Osteoblast (primary cell): Measurements from ENCODE around the gene HEY2. TPM values are rescaled to one million over a fixed set of nuclear protein-coding genes. Genes with fewer than 3 reads are reported as not detected.

Experiments
- DNase-seq: peaks from one replicate; pipeline ENCODE4 v3.0.0; 2011; ENCODE audit warnings: low spot score, mixed read lengths; ENCODE audit not compliant: insufficient read length; ENCODE audit errors: missing footprints
- H2AFZ ChIP-seq: 2 replicates; pipeline ENCODE4 v1.6.0; 2011; ENCODE audit warnings: mild to moderate bottlenecking, low read length
- H3K27ac ChIP-seq: 2 replicates; pipeline ENCODE4 v1.5.1; 2011; ENCODE audit warnings: mild to moderate bottlenecking, low read depth, low read length, moderate library complexity
- H3K27me3 ChIP-seq: 2 replicates; pipeline ENCODE4 v1.6.0; 2012; ENCODE audit warnings: mild to moderate bottlenecking, control low read depth, inconsistent platforms, low read length, moderate library complexity; ENCODE audit not compliant: insufficient read depth
- H3K36me3 ChIP-seq: 2 replicates; pipeline ENCODE4 v1.5.1; 2011; ENCODE audit warnings: mild to moderate bottlenecking, low read length, control low read depth, moderate library complexity; ENCODE audit not compliant: insufficient read depth
- H3K4me1 ChIP-seq: 2 replicates; pipeline ENCODE4 v1.5.1; 2011; ENCODE audit warnings: mild to moderate bottlenecking, low read length, control low read depth, moderate library complexity; ENCODE audit not compliant: insufficient read depth
- H3K4me2 ChIP-seq: 2 replicates; pipeline ENCODE4 v1.6.0; 2011; ENCODE audit warnings: mild to moderate bottlenecking, low read length; ENCODE audit not compliant: insufficient read depth
- H3K4me3 ChIP-seq: fragments of 200-600 bp; sonication (generic); 3 replicates; pipeline ENCODE4 v1.5.1; 2012; ENCODE audit warnings: mild to moderate bottlenecking, low read length, inconsistent platforms; ENCODE audit not compliant: insufficient read depth
- H3K79me2 ChIP-seq: 2 replicates; pipeline ENCODE4 v1.6.0; 2012; ENCODE audit warnings: mild to moderate bottlenecking, low read length, control low read depth, inconsistent platforms; ENCODE audit not compliant: insufficient read depth
- H3K9me3 ChIP-seq: 2 replicates; pipeline ENCODE4 v1.5.1; 2011; ENCODE audit warnings: low read depth, low read length, control low read depth
- H4K20me1 ChIP-seq: 2 replicates; pipeline ENCODE4 v1.6.0; 2012; ENCODE audit warnings: mild to moderate bottlenecking, low read length, control low read depth; ENCODE audit not compliant: insufficient read depth
- total RNA-seq: library from RNA; depleted of rRNA; stranded (reverse); fragments of >200 nt; gene quantifications from 2 replicates; pipeline ENCODE4 v1.2.3, GENCODE V29; 2012
- TF ChIP-seq, protein P1 (sequence below): IDR thresholded peaks from 2 replicates; pipeline ENCODE4 v1.5.1; 2011; ENCODE audit warnings: mild to moderate bottlenecking, low read depth, low read length, moderate library complexity; ENCODE audit errors: extremely low read depth

Gene HEY2
- total RNA-seq, 1 donor = 2.2 TPM

DNA sequence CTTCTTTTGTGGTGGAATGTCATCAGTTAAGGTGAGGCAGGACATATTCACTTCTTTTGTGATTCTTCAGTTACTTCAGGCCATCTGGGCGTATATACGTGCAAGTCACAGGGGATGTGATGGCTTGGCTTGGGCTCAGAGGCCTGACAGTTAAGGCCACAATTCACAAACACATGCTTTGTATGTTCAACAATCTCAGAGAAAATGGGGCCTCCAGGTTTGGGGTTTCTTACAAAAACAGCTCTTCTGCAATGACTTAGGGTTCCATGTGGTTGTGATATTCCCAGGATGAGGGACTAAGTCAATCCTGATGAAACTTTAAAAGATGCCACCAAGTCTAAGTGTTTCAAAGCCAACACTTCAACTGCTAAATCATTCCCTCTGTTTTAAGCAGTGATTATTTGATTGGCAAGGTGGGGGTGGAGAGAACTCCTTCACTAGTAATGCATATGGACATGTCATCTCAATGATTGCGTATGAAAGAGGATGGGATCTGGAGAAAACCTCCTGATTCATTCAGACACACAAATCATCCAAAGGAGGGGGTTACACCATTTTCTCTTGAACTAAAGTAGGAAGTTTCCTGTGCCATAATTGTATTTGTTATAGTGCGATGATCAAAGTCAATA, 41.7 kb upstream of the HEY2 start:
- no peak overlapping the region for H3K4me3 ChIP-seq
- no peak overlapping the region for H3K27ac ChIP-seq
- H3K36me3 ChIP-seq = no peaks in the 10 kb centered on the region
- H3K9me3 ChIP-seq = no peaks in the 10 kb centered on the region
- no peaks in the 10 kb centered on the region for H4K20me1 ChIP-seq
- no peak for DNase-seq
- H3K4me1 ChIP-seq = no peaks in the 10 kb centered on the region
- no peaks in the 10 kb centered on the region for H3K27me3 ChIP-seq
- TF ChIP-seq, protein P1, sequence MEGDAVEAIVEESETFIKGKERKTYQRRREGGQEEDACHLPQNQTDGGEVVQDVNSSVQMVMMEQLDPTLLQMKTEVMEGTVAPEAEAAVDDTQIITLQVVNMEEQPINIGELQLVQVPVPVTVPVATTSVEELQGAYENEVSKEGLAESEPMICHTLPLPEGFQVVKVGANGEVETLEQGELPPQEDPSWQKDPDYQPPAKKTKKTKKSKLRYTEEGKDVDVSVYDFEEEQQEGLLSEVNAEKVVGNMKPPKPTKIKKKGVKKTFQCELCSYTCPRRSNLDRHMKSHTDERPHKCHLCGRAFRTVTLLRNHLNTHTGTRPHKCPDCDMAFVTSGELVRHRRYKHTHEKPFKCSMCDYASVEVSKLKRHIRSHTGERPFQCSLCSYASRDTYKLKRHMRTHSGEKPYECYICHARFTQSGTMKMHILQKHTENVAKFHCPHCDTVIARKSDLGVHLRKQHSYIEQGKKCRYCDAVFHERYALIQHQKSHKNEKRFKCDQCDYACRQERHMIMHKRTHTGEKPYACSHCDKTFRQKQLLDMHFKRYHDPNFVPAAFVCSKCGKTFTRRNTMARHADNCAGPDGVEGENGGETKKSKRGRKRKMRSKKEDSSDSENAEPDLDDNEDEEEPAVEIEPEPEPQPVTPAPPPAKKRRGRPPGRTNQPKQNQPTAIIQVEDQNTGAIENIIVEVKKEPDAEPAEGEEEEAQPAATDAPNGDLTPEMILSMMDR = no peak
- H3K4me2 ChIP-seq = no peak overlapping the region
- H3K79me2 ChIP-seq = no peaks in the 10 kb centered on the region
- no peak overlapping the region for H2AFZ ChIP-seq

GRCh38 chr6:125711013-125711675, 38.3 kb upstream of the HEY2 start:
- H3K36me3 ChIP-seq = no peaks in the 10 kb centered on the region
- no peaks in the 10 kb centered on the region for H3K4me1 ChIP-seq
- no peak overlapping the region for H2AFZ ChIP-seq
- TF ChIP-seq, protein P1 = no peak
- no peak overlapping the region for H3K4me2 ChIP-seq
- DNase-seq = no peak
- H3K4me3 ChIP-seq = no peak overlapping the region
- no peaks in the 10 kb centered on the region for H4K20me1 ChIP-seq
- no peaks in the 10 kb centered on the region for H3K9me3 ChIP-seq
- H3K27me3 ChIP-seq = no peaks in the 10 kb centered on the region
- H3K27ac ChIP-seq = no peak overlapping the region
- H3K79me2 ChIP-seq = no peaks in the 10 kb centered on the region

DNA sequence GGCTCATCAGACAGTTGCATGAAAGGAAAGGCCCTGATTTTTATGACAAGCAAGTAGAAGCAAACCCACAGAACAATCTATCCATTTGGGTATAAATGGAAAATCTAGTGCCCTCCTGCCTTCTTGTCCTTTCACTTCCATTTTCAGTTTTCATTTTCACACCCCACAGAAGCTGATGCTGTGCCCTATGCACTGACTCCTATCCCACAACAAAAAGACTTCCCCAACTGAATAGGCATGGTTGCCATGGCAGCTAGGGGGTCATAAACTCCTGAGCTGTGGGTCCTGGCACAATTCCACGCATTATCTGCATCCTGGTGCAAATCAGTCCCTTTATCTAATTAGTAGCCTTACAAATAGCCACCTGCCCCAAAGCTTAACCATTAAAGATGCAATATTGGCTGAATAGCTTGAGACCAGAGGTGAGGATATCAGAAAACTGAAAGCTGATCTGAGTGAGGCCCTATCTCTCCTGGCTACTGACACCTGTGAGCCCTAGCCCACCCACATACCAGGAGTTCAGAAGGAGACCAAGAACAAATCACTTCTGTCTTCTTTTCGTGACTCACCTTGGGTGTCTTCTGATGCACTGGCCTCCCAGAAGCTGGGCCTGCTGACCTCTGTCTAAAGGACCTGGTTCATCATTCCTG, 34.9 kb upstream of the HEY2 start:
- Histone ChIP-seq H3K36me3 (no peaks in the 10 kb centered on the region), H3K4me1 (no peaks in the 10 kb centered on the region), H4K20me1 (no peaks in the 10 kb centered on the region), H3K27ac (no peak overlapping the region), H3K4me3 (no peak overlapping the region), H2AFZ (no peak overlapping the region), H3K4me2 (no peak overlapping the region), H3K27me3 (no peaks in the 10 kb centered on the region), H3K9me3 (no peaks in the 10 kb centered on the region), H3K79me2 (no peaks in the 10 kb centered on the region)
- TF ChIP-seq, protein P1 = no peak
- no peak for DNase-seq

DNA sequence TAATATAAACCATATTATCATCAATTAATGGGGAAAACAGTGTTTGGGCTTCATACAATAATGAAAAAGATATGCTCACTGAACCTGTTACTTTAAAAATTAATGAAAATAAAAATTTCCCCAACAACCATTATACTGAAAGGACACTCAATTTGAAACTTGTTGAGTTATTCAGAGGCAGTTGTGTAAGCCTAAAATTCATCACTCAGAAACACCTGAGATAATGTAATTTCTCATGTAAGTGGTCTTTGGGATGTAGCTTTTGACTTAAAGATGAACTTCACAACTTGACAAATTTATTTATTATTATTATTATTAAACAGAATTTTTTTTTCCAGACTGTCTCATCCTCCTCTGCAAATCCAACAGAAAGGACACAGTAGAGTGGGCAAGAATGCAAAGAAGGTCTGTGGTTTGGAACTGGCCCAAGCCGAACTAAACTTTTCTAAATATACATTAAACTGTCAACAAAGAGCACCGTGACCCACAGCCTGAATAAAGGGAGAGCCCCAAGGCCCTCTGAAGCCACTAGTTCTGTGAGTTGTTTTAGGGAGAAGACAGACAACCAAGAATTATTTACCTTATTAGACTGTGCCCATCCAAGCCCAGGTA, 32.2 kb upstream of the HEY2 start:
- DNase-seq = no peak
- no peaks in the 10 kb centered on the region for H3K27me3 ChIP-seq
- no peaks in the 10 kb centered on the region for H4K20me1 ChIP-seq
- H3K4me1 ChIP-seq = no peaks in the 10 kb centered on the region
- H3K27ac ChIP-seq = no peak overlapping the region
- no peak overlapping the region for H2AFZ ChIP-seq
- H3K36me3 ChIP-seq = no peaks in the 10 kb centered on the region
- H3K4me2 ChIP-seq = no peak overlapping the region
- H3K9me3 ChIP-seq = no peaks in the 10 kb centered on the region
- no peak overlapping the region for H3K4me3 ChIP-seq
- TF ChIP-seq, protein P1 = no peak
- no peaks in the 10 kb centered on the region for H3K79me2 ChIP-seq
